Measurements from ENCODE around the gene PSMD10.
A peak's percentile ranks its signal among the peaks of the same experiment; 100 is the strongest.

The PSMD10 gene

DNA sequence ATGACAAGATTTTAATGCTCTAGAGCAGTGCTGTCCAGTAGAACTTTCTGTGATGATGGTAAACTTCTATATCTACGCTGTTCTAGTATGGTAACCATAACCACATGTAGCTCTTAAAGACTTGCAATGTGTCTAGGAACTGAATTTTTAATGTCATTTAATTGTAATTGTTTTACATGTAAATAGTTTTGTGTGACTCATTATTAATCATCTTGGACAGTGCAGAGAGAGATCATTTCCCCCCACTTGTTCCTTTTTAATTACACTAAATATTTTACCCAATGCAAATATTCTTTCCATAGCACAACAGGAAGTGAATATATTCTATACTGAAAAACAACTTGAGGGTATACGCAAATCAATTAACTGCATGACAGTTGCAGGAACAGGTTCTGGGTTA, 6.0 kb upstream of the PSMD10 start:
- Histone ChIP-seq H3K4me2 (ENCODE audit: low read depth, low read length) (no peak overlapping the region), H3K27ac (ENCODE audit: low read length) (no peak overlapping the region), H3K9ac (ENCODE audit: low read length) (no peak overlapping the region), H3K9me3 (replicated peaks; ENCODE audit: insufficient read depth, low read length) (no peaks in the 10 kb centered on the region), H3K27me3 (replicated peaks; ENCODE audit: insufficient read depth, low read length) (no peaks in the 10 kb centered on the region), H3F3A (ENCODE audit: insufficient read depth, low read length) (no peaks in the 10 kb centered on the region), H4K20me1 (ENCODE audit: insufficient read depth, low read length) (no peaks in the 10 kb centered on the region), H3K36me3 (replicated peaks; ENCODE audit: insufficient read depth, low read length) (no peaks in the 10 kb centered on the region), H3K79me2 (ENCODE audit: low read length) (peaks cover 28% of the 10 kb centered on the region), H2AFZ (ENCODE audit: low read length) (no peak overlapping the region), H3K4me3 (ENCODE audit: low read length) (no peak overlapping the region), H3K4me1 (ENCODE audit: low read length) (no peaks in the 10 kb centered on the region), H3K9me2 (replicated peaks; ENCODE audit: insufficient read depth, low read length) (no peaks in the 10 kb centered on the region)
- no peak for DNase-seq
- TF ChIP-seq EZH2phosphoT487 (IDR thresholded peaks at IDR 0.05; ENCODE audit: low read length) (no peak), EZH2 (optimal IDR thresholded peaks at IDR 0.05; ENCODE audit: low read depth, low read length) (no peak)
- TF ChIP-seq, protein P1, sequence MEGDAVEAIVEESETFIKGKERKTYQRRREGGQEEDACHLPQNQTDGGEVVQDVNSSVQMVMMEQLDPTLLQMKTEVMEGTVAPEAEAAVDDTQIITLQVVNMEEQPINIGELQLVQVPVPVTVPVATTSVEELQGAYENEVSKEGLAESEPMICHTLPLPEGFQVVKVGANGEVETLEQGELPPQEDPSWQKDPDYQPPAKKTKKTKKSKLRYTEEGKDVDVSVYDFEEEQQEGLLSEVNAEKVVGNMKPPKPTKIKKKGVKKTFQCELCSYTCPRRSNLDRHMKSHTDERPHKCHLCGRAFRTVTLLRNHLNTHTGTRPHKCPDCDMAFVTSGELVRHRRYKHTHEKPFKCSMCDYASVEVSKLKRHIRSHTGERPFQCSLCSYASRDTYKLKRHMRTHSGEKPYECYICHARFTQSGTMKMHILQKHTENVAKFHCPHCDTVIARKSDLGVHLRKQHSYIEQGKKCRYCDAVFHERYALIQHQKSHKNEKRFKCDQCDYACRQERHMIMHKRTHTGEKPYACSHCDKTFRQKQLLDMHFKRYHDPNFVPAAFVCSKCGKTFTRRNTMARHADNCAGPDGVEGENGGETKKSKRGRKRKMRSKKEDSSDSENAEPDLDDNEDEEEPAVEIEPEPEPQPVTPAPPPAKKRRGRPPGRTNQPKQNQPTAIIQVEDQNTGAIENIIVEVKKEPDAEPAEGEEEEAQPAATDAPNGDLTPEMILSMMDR (IDR thresholded peaks at IDR 0.05; ENCODE audit: low read length), result no peak

DNA sequence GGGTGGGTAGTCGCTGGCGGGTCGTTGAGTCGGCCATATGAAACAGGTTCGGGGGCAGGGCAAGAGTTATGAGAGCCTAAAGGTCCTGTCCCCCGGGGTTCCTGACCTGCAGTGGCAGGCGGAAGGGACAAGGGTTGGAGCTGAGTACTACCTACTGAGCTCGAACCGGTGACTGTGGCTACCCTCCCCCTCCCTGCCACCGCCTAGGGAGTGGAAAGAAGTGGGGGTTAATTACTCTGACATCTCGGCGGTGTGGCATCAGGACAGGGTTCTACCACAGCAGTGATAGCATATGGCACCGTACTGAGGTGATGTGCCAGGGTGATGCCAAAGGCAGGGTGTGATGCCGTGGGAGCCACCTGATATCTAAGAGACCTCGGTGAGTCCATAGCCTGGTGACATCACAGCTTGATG, 543 bp upstream of the PSMD10 start:
- Histone ChIP-seq H3K9ac (ENCODE audit: low read length) (peak overlapping the region; percentile 43; the same call in 1 of the 2 replicates), H3K27me3 (replicated peaks; ENCODE audit: insufficient read depth, low read length) (no peaks in the 10 kb centered on the region), H2AFZ (ENCODE audit: low read length) (peak overlapping the region; percentile 64), H3K9me3 (replicated peaks; ENCODE audit: insufficient read depth, low read length) (no peaks in the 10 kb centered on the region), H3K4me3 (ENCODE audit: low read length) (peak overlapping the region; percentile 73), H3K27ac (ENCODE audit: low read length) (peak overlapping the region; percentile 15; the same call in 1 of the 2 replicates), H3K4me2 (ENCODE audit: low read depth, low read length) (peak overlapping the region; percentile 31), H3K36me3 (replicated peaks; ENCODE audit: insufficient read depth, low read length) (no peaks in the 10 kb centered on the region), H3K4me1 (ENCODE audit: low read length) (no peaks in the 10 kb centered on the region), H3K9me2 (replicated peaks; ENCODE audit: insufficient read depth, low read length) (no peaks in the 10 kb centered on the region), H3F3A (ENCODE audit: insufficient read depth, low read length) (peaks cover 4% of the 10 kb centered on the region), H4K20me1 (ENCODE audit: insufficient read depth, low read length) (no peaks in the 10 kb centered on the region), H3K79me2 (ENCODE audit: low read length) (peaks cover 46% of the 10 kb centered on the region)
- peak; percentile 23 for DNase-seq
- TF ChIP-seq EZH2phosphoT487 (IDR thresholded peaks at IDR 0.05; ENCODE audit: low read length), result no peak
- no peak for TF ChIP-seq EZH2 (optimal IDR thresholded peaks at IDR 0.05; ENCODE audit: low read depth, low read length)
- TF ChIP-seq, protein P1 (IDR thresholded peaks at IDR 0.05; ENCODE audit: low read length), result no peak

DNA sequence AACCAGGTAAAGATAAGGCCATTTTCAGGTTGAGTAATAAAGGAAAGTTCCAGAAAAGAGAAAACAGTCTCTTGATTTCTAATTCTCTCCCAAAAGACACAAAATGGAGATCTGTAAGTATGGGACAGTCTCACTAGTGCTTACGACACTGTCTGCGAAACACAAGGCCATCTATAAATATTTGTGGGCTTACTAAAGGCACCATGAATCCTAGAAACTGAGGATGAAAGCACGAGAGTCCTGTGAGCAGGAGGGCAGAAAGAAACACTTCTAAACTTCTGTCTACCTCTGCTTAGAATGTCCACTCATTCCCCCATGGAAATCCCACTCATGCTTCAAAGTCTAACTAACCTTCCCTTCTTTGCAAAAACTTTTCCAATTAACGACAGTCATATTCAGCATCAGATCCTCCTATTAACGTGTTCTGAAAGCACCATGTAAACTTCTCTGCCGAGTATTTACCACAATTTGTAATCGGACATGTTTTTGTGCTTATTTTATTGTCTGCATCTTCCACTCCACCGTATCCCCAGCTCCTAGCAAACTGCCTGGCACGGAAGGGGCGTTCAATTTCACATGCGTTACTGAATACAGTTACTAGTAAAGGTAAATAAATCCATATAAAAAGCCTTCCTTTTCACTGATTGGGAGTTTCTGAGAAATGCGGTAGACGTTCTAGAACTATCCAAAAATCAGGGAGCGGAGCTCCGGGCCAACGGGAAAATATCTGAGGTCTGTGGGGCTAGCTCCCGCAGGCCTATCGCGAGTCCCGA, 665 bp downstream of the PSMD10 start:
- no peaks in the 10 kb centered on the region for H3K9me2 ChIP-seq (replicated peaks; ENCODE audit: insufficient read depth, low read length)
- no peaks in the 10 kb centered on the region for H3K36me3 ChIP-seq (replicated peaks; ENCODE audit: insufficient read depth, low read length)
- TF ChIP-seq EZH2phosphoT487 (IDR thresholded peaks at IDR 0.05; ENCODE audit: low read length) (no peak), EZH2 (optimal IDR thresholded peaks at IDR 0.05; ENCODE audit: low read depth, low read length) (no peak)
- TF ChIP-seq, protein P1 (IDR thresholded peaks at IDR 0.05; ENCODE audit: low read length), result no peak
- no peaks in the 10 kb centered on the region for H4K20me1 ChIP-seq (ENCODE audit: insufficient read depth, low read length)
- H3K27me3 ChIP-seq (replicated peaks; ENCODE audit: insufficient read depth, low read length), result no peaks in the 10 kb centered on the region
- DNase-seq, result no peak
- H3K4me1 ChIP-seq (ENCODE audit: low read length), result no peaks in the 10 kb centered on the region
- peaks cover 43% of the 10 kb centered on the region for H3K79me2 ChIP-seq (ENCODE audit: low read length)
- no peaks in the 10 kb centered on the region for H3K9me3 ChIP-seq (replicated peaks; ENCODE audit: insufficient read depth, low read length)
- H3K4me3 ChIP-seq (ENCODE audit: low read length), result peak overlapping the region; percentile 73
- peaks cover 4% of the 10 kb centered on the region for H3F3A ChIP-seq (ENCODE audit: insufficient read depth, low read length)
- H3K4me2 ChIP-seq (ENCODE audit: low read depth, low read length), result peak overlapping the region; percentile 66; the same call in 1 of the 2 replicates
- peak overlapping the region; percentile 83 for H3K27ac ChIP-seq (ENCODE audit: low read length)
- H2AFZ ChIP-seq (ENCODE audit: low read length), result peak overlapping the region; percentile 36
- peak overlapping the region; percentile 74 for H3K9ac ChIP-seq (ENCODE audit: low read length)

Measured in MM.1S (cell line).